KMS-11 (cell line): ENCODE data around the gene COL8A1.

Experiments
- H2AFZ ChIP-seq: fragments of 200-600 bp; sonication (generic); 2 replicates; pipeline ENCODE4 v1.6.1; 2016; ENCODE audit warnings: antibody characterized with exemption, mixed run types, low read depth
- H3K27ac ChIP-seq: fragments of 200-600 bp; sonication (generic); 2 replicates; pipeline ENCODE4 v1.6.1; 2016; ENCODE audit warnings: mild to moderate bottlenecking, mixed run types
- H3K27me3 ChIP-seq: fragments of 200-600 bp; sonication (generic); 2 replicates; pipeline ENCODE4 v1.6.1; 2017; ENCODE audit warnings: mild to moderate bottlenecking, low read depth, mixed run types, moderate library complexity; ENCODE audit not compliant: insufficient read depth
- H3K36me3 ChIP-seq: fragments of 200-600 bp; sonication (generic); 2 replicates; pipeline ENCODE4 v1.6.1; 2017; ENCODE audit warnings: mild to moderate bottlenecking, mixed run types; ENCODE audit not compliant: insufficient read depth
- H3K4me1 ChIP-seq: fragments of 200-600 bp; sonication (generic); 2 replicates; pipeline ENCODE4 v1.6.1; 2016; ENCODE audit warnings: mild to moderate bottlenecking, low read depth, mixed run types; ENCODE audit not compliant: poor library complexity, severe bottlenecking
- H3K4me2 ChIP-seq: fragments of 200-600 bp; sonication (generic); 2 replicates; pipeline ENCODE4 v1.7.0; 2016; ENCODE audit warnings: mild to moderate bottlenecking, mixed run types
- H3K4me3 ChIP-seq: fragments of 200-600 bp; sonication (generic); IDR thresholded peaks from 2 replicates; pipeline ENCODE4 v1.6.1; 2017; ENCODE audit warnings: low read depth, low read length, mixed read lengths; ENCODE audit not compliant: insufficient read depth
- H3K79me2 ChIP-seq: fragments of 200-600 bp; sonication (generic); 2 replicates; pipeline ENCODE4 v1.6.1; 2016; ENCODE audit warnings: low read depth, mixed run types; ENCODE audit not compliant: insufficient read depth
- H3K9ac ChIP-seq: fragments of 200-600 bp; sonication (generic); 2 replicates; pipeline ENCODE4 v1.6.1; 2016; ENCODE audit warnings: mild to moderate bottlenecking, mixed run types
- H4K20me1 ChIP-seq: fragments of 200-600 bp; sonication (generic); 2 replicates; pipeline ENCODE4 v1.6.1; 2016; ENCODE audit warnings: mild to moderate bottlenecking, mixed run types; ENCODE audit not compliant: insufficient read depth
- TF ChIP-seq, protein P1 (sequence below): fragments of 200-600 bp; sonication (generic); conservative IDR thresholded peaks from 2 replicates; pipeline ENCODE4 v1.6.1; 2017; ENCODE audit warnings: low read depth, mild to moderate bottlenecking, antibody characterized with exemption, low read length, moderate library complexity, mixed read lengths

COL8A1 gene

DNA sequence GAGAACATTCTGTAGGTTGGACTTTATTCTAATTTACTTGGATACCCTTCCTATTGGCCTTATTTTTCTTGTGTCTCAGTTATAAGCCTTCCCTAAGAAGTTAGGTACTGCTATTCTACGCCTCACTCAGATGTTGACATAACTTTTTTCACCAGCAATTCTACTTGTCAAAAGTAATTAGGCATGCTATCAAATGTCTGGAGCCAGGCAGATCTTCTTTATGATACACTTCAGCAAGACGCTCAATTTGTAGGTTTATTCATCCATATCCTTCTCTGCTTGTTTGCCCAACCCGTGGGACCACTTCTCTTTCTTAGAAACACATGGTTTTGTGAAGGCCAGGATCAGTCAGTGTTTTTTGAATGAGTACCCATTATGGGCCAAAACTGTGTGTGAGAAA lies 36.2 kb upstream of the COL8A1 start:
- Histone ChIP-seq H3K4me2 (no peak overlapping the region), H3K79me2 (no peaks in the 10 kb centered on the region), H3K4me3 (no peak overlapping the region), H3K9ac (no peak overlapping the region), H4K20me1 (no peaks in the 10 kb centered on the region), H2AFZ (no peak overlapping the region), H3K4me1 (peaks cover 25% of the 10 kb centered on the region), H3K27me3 (no peaks in the 10 kb centered on the region), H3K27ac (no peak overlapping the region), H3K36me3 (no peaks in the 10 kb centered on the region)
- TF ChIP-seq, protein P1, sequence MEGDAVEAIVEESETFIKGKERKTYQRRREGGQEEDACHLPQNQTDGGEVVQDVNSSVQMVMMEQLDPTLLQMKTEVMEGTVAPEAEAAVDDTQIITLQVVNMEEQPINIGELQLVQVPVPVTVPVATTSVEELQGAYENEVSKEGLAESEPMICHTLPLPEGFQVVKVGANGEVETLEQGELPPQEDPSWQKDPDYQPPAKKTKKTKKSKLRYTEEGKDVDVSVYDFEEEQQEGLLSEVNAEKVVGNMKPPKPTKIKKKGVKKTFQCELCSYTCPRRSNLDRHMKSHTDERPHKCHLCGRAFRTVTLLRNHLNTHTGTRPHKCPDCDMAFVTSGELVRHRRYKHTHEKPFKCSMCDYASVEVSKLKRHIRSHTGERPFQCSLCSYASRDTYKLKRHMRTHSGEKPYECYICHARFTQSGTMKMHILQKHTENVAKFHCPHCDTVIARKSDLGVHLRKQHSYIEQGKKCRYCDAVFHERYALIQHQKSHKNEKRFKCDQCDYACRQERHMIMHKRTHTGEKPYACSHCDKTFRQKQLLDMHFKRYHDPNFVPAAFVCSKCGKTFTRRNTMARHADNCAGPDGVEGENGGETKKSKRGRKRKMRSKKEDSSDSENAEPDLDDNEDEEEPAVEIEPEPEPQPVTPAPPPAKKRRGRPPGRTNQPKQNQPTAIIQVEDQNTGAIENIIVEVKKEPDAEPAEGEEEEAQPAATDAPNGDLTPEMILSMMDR: no peak

GRCh38 chr3:99607151-99607550 lies 31.2 kb upstream of the COL8A1 start:
- no peak overlapping the region for H2AFZ ChIP-seq
- H3K36me3 ChIP-seq: no peaks in the 10 kb centered on the region
- no peaks in the 10 kb centered on the region for H3K27me3 ChIP-seq
- TF ChIP-seq, protein P1: no peak
- peaks cover 39% of the 10 kb centered on the region for H3K4me1 ChIP-seq
- no peaks in the 10 kb centered on the region for H3K79me2 ChIP-seq
- H3K9ac ChIP-seq: no peak overlapping the region
- peak overlapping the region; percentile 53 for H3K4me2 ChIP-seq
- H3K27ac ChIP-seq: peak overlapping the region; percentile 39; the same call in 1 of the 2 replicates
- no peaks in the 10 kb centered on the region for H4K20me1 ChIP-seq
- no peak overlapping the region for H3K4me3 ChIP-seq

DNA sequence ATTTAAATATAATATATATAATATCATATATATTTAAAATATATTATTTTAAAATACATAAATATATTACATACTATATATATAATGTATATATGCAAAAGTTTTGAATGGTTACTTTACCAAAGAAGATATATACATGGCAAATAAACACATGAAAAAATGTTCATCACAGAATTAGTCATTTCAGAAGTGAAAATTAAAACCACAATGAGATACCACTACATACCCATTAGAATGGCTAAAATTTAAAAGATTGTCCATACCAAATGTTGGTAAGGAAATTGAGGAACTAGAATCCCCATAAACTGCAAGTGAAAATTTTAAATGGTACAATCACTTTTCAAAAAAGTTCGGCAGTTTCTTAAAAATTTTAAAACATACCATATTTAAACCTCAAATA lies 23.6 kb upstream of the COL8A1 start:
- Histone ChIP-seq H3K79me2 (no peaks in the 10 kb centered on the region), H3K4me1 (peaks cover 26% of the 10 kb centered on the region), H3K27me3 (no peaks in the 10 kb centered on the region), H3K4me3 (no peak overlapping the region), H3K36me3 (no peaks in the 10 kb centered on the region), H3K9ac (no peak overlapping the region), H2AFZ (no peak overlapping the region), H4K20me1 (no peaks in the 10 kb centered on the region), H3K27ac (no peak overlapping the region), H3K4me2 (no peak overlapping the region)
- TF ChIP-seq, protein P1: no peak

DNA sequence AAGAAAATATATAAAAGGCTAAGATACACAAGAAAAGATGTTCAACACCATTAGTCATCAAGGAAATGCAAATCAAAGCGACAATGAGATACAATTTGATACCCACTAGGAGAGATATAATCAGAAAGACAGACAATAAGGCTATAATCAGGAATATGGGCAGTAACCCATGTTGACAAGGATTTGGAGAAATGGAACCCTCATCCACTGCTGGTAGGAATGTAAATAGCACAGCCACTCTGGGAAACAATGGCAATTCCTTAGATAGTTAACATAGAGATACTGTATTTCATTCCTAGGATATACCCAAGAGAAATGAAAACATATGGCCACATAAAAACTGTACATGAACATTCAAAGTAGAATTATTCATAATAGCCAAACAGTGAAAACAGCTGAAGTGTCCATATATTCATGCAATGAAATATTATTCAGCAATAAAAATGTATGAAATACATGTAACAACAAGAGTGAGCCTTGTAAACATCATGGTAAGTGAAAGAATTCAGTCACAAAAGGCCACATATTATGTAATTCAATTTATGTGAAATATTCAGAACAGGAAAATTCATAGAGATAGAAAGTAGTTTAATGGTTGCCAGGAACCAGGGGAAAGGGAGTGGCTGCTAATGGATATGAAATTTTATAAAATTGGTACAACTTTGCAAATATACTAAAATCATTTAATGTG lies 18.2 kb upstream of the COL8A1 start:
- Histone ChIP-seq H2AFZ (no peak overlapping the region), H3K79me2 (no peaks in the 10 kb centered on the region), H3K9ac (no peak overlapping the region), H3K27ac (no peak overlapping the region), H3K27me3 (no peaks in the 10 kb centered on the region), H3K36me3 (no peaks in the 10 kb centered on the region), H3K4me2 (no peak overlapping the region), H4K20me1 (no peaks in the 10 kb centered on the region), H3K4me1 (peaks cover 50% of the 10 kb centered on the region), H3K4me3 (no peak overlapping the region)
- TF ChIP-seq, protein P1: no peak
